ENCODE measurements around the gene POPDC2. TPM values are rescaled to one million over a fixed set of nuclear protein-coding genes. Genes with fewer than 3 reads are reported as not detected.

The POPDC2 gene
- total RNA-seq, 2 donors from 2014 or later = 1.3 to 26.3 TPM

DNA sequence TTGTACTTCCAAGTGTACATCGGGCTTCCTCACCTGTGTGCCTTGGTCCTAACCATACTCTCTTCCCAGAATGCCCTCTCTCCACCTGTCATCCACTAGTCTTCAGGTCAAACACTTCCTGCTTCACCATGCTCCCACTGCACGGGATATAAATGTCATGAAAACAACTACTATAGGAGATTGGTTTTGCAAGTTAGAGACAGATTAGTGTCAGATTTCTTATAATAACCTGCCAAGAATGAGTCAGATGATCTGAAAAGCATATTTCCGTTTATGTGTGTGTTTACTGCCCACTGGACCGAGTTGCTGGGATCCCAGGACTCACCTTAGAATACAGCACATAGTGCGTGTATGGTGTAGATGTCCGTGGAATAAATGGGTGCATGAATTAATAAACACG, 41.3 kb downstream of the POPDC2 start:
- intact Hi-C loops (cut with DNase I) = no loop called here
- TF ChIP-seq, protein P1, sequence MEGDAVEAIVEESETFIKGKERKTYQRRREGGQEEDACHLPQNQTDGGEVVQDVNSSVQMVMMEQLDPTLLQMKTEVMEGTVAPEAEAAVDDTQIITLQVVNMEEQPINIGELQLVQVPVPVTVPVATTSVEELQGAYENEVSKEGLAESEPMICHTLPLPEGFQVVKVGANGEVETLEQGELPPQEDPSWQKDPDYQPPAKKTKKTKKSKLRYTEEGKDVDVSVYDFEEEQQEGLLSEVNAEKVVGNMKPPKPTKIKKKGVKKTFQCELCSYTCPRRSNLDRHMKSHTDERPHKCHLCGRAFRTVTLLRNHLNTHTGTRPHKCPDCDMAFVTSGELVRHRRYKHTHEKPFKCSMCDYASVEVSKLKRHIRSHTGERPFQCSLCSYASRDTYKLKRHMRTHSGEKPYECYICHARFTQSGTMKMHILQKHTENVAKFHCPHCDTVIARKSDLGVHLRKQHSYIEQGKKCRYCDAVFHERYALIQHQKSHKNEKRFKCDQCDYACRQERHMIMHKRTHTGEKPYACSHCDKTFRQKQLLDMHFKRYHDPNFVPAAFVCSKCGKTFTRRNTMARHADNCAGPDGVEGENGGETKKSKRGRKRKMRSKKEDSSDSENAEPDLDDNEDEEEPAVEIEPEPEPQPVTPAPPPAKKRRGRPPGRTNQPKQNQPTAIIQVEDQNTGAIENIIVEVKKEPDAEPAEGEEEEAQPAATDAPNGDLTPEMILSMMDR (IDR thresholded peaks at IDR 0.05) = no peak
- Histone ChIP-seq H3K9me3 (no peaks in the 10 kb centered on the region), H3K27ac (no peak overlapping the region), H3K9ac (ENCODE audit: low read depth in 2 of 2, low read length in 2 of 2) (no peak overlapping the region), H3K4me1 (no peaks in the 10 kb centered on the region), H3K4me3 (no peak overlapping the region), H3K27me3 (no peaks in the 10 kb centered on the region), H3K36me3 (no peaks in the 10 kb centered on the region)
- no peak for DNase-seq

DNA sequence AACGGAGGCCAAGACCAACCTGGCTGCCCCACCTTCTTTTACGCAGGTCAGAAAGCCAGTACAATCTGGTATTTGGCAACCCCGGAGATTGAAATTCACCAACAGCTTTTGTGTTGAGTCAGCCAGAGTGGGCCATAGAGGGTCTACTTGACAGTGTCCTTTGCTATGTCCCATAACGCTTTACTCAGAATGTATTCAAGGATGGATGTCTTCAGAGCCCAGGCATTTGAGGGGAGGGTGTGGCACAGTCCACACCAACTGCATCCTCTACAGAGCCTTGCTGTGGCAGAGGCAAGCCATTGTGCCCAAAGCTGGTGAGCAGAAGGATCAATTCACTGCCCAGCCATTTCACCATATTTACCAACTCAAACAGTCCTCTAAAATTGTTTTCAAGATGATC, 44.3 kb downstream of the POPDC2 start:
- intact Hi-C loops (cut with DNase I) = no loop called here
- H3K4me3 ChIP-seq = no peak overlapping the region
- no peak for DNase-seq

DNA sequence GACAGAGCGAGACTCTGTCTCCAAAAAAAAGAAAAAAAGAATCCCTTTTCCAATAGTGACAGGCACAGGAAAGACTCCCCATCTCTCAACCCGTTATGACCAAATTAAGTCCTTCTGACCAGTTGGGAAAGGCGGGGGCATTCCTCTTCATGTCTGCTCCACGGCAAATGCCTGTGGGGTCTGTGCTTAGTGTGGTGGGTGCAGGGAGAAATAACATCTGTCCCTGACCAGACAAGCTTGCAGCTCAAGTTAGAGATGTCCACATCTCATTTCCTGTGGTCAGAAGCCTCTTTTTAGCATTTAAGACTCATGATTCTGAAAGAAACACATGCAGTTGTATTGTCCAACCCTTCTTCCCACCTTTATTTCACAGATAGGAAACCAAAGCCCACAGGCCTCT, 46.5 kb downstream of the POPDC2 start:
- no peaks in the 10 kb centered on the region for H3K4me1 ChIP-seq
- H3K36me3 ChIP-seq = no peaks in the 10 kb centered on the region
- no peaks in the 10 kb centered on the region for H3K27me3 ChIP-seq
- no peak overlapping the region for H3K4me3 ChIP-seq
- H3K9me3 ChIP-seq = no peaks in the 10 kb centered on the region
- TF ChIP-seq, protein P1 (IDR thresholded peaks at IDR 0.05) = no peak
- H3K9ac ChIP-seq (ENCODE audit: low read depth in 2 of 2, low read length in 2 of 2) = no peak overlapping the region
- no peak for DNase-seq
- H3K27ac ChIP-seq = no peak overlapping the region
- intact Hi-C loops (cut with DNase I) = no loop called here

More for the DNA sequence above, 44.3 kb downstream of the POPDC2 start:
- TF ChIP-seq, protein P1 (IDR thresholded peaks at IDR 0.05) = no peak
- H3K27ac ChIP-seq = no peak overlapping the region
- no peaks in the 10 kb centered on the region for H3K27me3 ChIP-seq
- H3K9me3 ChIP-seq = no peaks in the 10 kb centered on the region
- H3K4me1 ChIP-seq = no peaks in the 10 kb centered on the region
- H3K9ac ChIP-seq (ENCODE audit: low read depth in 2 of 2, low read length in 2 of 2) = no peak overlapping the region
- no peaks in the 10 kb centered on the region for H3K36me3 ChIP-seq

DNA sequence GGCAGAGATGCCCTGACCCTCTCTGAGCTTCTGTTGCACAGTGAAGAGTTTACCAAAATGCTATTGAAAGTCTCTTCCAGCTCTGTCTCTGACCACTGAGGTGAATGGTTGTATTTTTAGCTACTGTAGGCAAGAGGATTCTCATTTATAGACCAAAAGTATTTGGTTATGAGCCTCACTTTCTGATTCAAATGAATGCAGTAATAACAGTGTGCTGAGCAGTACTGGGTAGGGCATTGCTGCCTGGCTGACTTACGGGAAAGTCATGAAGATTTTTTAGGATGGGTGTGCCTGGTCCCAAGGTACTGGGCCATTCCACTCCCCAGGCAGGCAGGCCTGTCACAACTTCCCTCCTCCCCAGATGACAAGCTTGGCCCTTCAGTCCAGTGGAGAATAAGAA, 47.2 kb downstream of the POPDC2 start:
- Histone ChIP-seq H3K36me3 (no peaks in the 10 kb centered on the region), H3K9me3 (no peaks in the 10 kb centered on the region), H3K4me1 (no peaks in the 10 kb centered on the region), H3K9ac (ENCODE audit: low read depth in 2 of 2, low read length in 2 of 2) (no peak overlapping the region), H3K4me3 (no peak overlapping the region), H3K27ac (no peak overlapping the region), H3K27me3 (no peaks in the 10 kb centered on the region)
- TF ChIP-seq, protein P1 (IDR thresholded peaks at IDR 0.05) = no peak
- intact Hi-C loops (cut with DNase I) = no loop called here
- no peak for DNase-seq

DNA sequence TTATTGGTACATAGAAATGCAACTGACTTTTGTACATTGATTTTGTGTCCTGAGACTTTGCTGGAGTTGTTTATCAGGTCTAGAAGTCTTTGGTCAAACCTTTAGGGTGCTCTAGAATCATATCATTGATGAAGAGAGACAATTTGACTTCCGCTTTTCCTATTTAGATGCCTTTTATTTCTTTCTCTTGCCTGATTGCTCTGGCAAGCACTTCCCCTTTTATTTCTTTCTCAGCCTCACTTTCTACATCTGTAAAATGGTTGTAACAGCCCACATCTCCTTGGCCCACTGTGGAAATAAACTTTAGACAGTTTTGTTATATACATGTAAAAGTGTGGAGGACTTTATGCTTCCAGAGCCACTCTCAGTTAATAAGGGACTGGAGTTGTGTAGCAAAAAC, 48.7 kb downstream of the POPDC2 start:
- TF ChIP-seq, protein P1 (IDR thresholded peaks at IDR 0.05) = no peak

DNA sequence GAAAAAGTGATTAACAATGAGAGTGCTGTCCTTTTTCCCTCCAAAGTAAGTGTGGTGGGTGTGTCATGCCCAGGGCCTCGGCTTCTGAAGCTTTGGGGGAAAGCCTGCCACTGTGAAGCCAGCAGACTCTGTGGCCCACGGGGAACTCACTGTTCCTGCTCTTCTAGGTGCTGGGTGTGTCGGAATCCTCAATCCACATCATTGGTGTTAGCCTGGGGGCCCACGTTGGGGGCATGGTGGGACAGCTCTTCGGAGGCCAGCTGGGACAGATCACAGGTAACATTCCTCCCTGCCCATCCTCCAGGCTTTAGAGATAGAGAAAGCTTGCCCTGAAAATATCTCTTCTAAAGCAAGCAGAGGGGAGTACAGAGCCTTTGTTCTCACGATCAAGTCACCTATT, 51.1 kb downstream of the POPDC2 start:
- no peak overlapping the region for H3K9ac ChIP-seq (ENCODE audit: low read depth in 2 of 2, low read length in 2 of 2)
- H3K27ac ChIP-seq = no peak overlapping the region
- no peak overlapping the region for H3K4me3 ChIP-seq

More for the DNA sequence above, 48.7 kb downstream of the POPDC2 start:
- no peak overlapping the region for H3K27ac ChIP-seq
- H3K36me3 ChIP-seq = no peaks in the 10 kb centered on the region
- H3K4me1 ChIP-seq = no peaks in the 10 kb centered on the region
- no peaks in the 10 kb centered on the region for H3K27me3 ChIP-seq
- no peak overlapping the region for H3K4me3 ChIP-seq
- intact Hi-C loops (cut with DNase I) = no loop called here
- H3K9me3 ChIP-seq = no peaks in the 10 kb centered on the region
- no peak for DNase-seq
- H3K9ac ChIP-seq (ENCODE audit: low read depth in 2 of 2, low read length in 2 of 2) = no peak overlapping the region

More for the DNA sequence above, 51.1 kb downstream of the POPDC2 start:
- H3K36me3 ChIP-seq = no peaks in the 10 kb centered on the region
- intact Hi-C loops (cut with DNase I) = no loop called here
- TF ChIP-seq, protein P1 (IDR thresholded peaks at IDR 0.05) = no peak
- no peaks in the 10 kb centered on the region for H3K9me3 ChIP-seq
- DNase-seq = no peak
- no peaks in the 10 kb centered on the region for H3K4me1 ChIP-seq
- H3K27me3 ChIP-seq = no peaks in the 10 kb centered on the region

Data from colonic mucosa (tissue), 4 donors.